Stimulated activated naive CD8-positive, alpha-beta T cell treated with anti-CD3 and anti-CD28 coated beads, Interleukin-15, Interleukin-2, amounts not matched to agents 100 U/mL and 50 U/mL, for 24 hours (primary cell): Measurements from ENCODE around the gene PHF14.
A peak's percentile ranks its signal among the peaks of the same experiment; 100 is the strongest.
"Not testable (repeated sequence)": the region's sequence is repeated elsewhere in the genome, so short reads cannot be mapped to it uniquely, and the experiment has no call there.

Source experiments
- ATAC-seq: fragments of 150-1000 bp; cut with Tn5 transposase; one replicate; pipeline ENCODE4 v1.10.0; 2021
- DNase-seq: peaks from one replicate; pipeline ENCODE4 v3.0.0; 2021

The PHF14 gene

GRCh38 chr7:10973061-10973941, at the start of gene PHF14:
PHF14 (plus strand) TSS chr7:10973872; CDS start chr7:10974324, 452 bp downstream.
- peak; percentile 100 for ATAC-seq

GRCh38 chr7:10924370-10924769, 49.3 kb upstream of the PHF14 start:
- no peak for DNase-seq
- no peak for ATAC-seq

More at GRCh38 chr7:10973061-10973941, at the start of gene PHF14:
- DNase-seq: peak; percentile 94

GRCh38 chr7:10928203-10928602, 45.5 kb upstream of the PHF14 start:
- not testable (repeated sequence) for ATAC-seq

GRCh38 chr7:10930551-10930950, 43.1 kb upstream of the PHF14 start:
- ATAC-seq: no peak
- DNase-seq: no peak

More at GRCh38 chr7:10928203-10928602, 45.5 kb upstream of the PHF14 start:
- not testable (repeated sequence) for DNase-seq

GRCh38 chr7:10931161-10931560, 42.5 kb upstream of the PHF14 start:
- no peak for DNase-seq
- no peak for ATAC-seq

GRCh38 chr7:10934292-10934691, 39.4 kb upstream of the PHF14 start:
- ATAC-seq: no peak
- DNase-seq: no peak

GRCh38 chr7:10939237-10939910, 34.3 kb upstream of the PHF14 start:
- no peak for ATAC-seq
- DNase-seq: peak; percentile 8

- DNase-seq: peak; percentile 88
- peak; percentile 95 for ATAC-seq
These were observed 33.6 kb upstream of the PHF14 start for GRCh38 chr7:10939911-10940703.

- DNase-seq (peak; percentile 8), ATAC-seq (no peak)
These were observed 32.8 kb upstream of the PHF14 start for GRCh38 chr7:10940704-10941355.

GRCh38 chr7:10950494-10950893, 23.2 kb upstream of the PHF14 start:
- DNase-seq: no peak

GRCh38 chr7:10950974-10951578, 22.6 kb upstream of the PHF14 start:
- DNase-seq, ATAC-seq: not testable (repeated sequence)

More at GRCh38 chr7:10950494-10950893, 23.2 kb upstream of the PHF14 start:
- ATAC-seq: no peak

- ATAC-seq (no peak), DNase-seq (no peak)
These were observed 21.1 kb upstream of the PHF14 start for GRCh38 chr7:10952588-10952987.

GRCh38 chr7:10953078-10953750, 20.5 kb upstream of the PHF14 start:
- DNase-seq, ATAC-seq: not testable (repeated sequence)

- ATAC-seq: no peak
- no peak for DNase-seq
These were observed 17.1 kb upstream of the PHF14 start for GRCh38 chr7:10956528-10956927.

GRCh38 chr7:10960242-10960641, 13.4 kb upstream of the PHF14 start:
- not testable (repeated sequence) for ATAC-seq, DNase-seq

- not testable (repeated sequence) for DNase-seq, ATAC-seq
These were observed 8.7 kb upstream of the PHF14 start for GRCh38 chr7:10965016-10965415.

GRCh38 chr7:10972174-10972573, 1.5 kb upstream of the PHF14 start:
- ATAC-seq (no peak), DNase-seq (no peak)

GRCh38 chr7:10973942-10974911, 555 bp downstream of the PHF14 start:
- ATAC-seq (peak; percentile 11), DNase-seq (peak; percentile 32)

GRCh38 chr7:10977113-10977512, 3.4 kb downstream of the PHF14 start:
- DNase-seq: no peak
- ATAC-seq: no peak
